HAP-1 (cell line): ENCODE measurements around the gene SLC35D2.
"Not testable (repeated sequence)": the region's sequence is repeated elsewhere in the genome, so short reads cannot be mapped to it uniquely, and the experiment has no call there.

ENCODE experiments used
- DNase-seq, 2 experiments: peaks; one replicate each; pipeline ENCODE4 v3.0.0-alpha.2; 2016 to 2020; ENCODE audit warnings: low spot score in 2 of 2
- H3K27me3 ChIP-seq: fragments of 250-450 bp; sonication (Bioruptor Pico); 2 replicates; pipeline ENCODE4 v1.5.1; 2020; ENCODE audit warnings: low read depth, mild to moderate bottlenecking, moderate library complexity
- H3K36me3 ChIP-seq: fragments of 250-450 bp; sonication (Bioruptor Pico); replicated peaks from 2 replicates; pipeline ENCODE4 v1.5.1; 2020; ENCODE audit warnings: mild to moderate bottlenecking
- H3K4me1 ChIP-seq: fragments of 250-450 bp; sonication (Bioruptor Pico); 2 replicates; pipeline ENCODE4 v1.5.1; 2020; ENCODE audit warnings: mild to moderate bottlenecking
- H3K4me3 ChIP-seq: fragments of 250-450 bp; sonication (Bioruptor Pico); 2 replicates; pipeline ENCODE4 v1.5.1; 2020; ENCODE audit warnings: mild to moderate bottlenecking, moderate library complexity
- H3K9me3 ChIP-seq: fragments of 250-450 bp; sonication (Bioruptor Pico); 2 replicates; pipeline ENCODE4 v1.5.1; 2020; ENCODE audit warnings: mild to moderate bottlenecking, moderate library complexity
- in situ Hi-C: fragments of 300-500 bp; cut with MboI; formaldehyde crosslinking; loops from 3 replicates; pipeline ENCODE4 v1.14.3; 2020; ENCODE audit warnings: low sequenced_read_pairs, inconsistent platforms, mixed read lengths

Gene SLC35D2

DNA sequence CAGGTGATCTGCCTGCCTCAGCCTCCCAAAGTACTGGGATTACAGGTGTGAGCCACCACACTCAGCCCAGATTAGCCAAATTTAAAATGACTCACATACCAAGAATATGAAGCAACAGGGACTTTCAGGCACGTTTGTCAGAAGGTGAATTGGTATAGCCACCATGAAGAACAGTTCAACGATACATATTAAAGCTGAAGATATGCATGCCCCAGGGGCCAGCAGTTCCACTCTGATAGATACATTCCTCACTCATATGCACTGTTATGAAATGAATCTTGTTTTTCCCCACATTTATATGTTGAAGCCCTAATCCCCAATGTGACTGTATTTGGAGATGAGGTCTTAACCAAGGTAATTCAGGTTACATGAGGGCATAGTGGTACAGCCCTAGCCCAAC, 22.5 kb downstream of the SLC35D2 start:
- Histone ChIP-seq H3K4me1 (no peaks in the 10 kb centered on the region), H3K9me3 (no peaks in the 10 kb centered on the region), H3K36me3 (peaks cover 5% of the 10 kb centered on the region; the same call in 1 of the 2 replicates), H3K27me3 (no peaks in the 10 kb centered on the region), H3K4me3 (no peak overlapping the region)
- in situ Hi-C loops: no loop called here
- DNase-seq: no peak

DNA sequence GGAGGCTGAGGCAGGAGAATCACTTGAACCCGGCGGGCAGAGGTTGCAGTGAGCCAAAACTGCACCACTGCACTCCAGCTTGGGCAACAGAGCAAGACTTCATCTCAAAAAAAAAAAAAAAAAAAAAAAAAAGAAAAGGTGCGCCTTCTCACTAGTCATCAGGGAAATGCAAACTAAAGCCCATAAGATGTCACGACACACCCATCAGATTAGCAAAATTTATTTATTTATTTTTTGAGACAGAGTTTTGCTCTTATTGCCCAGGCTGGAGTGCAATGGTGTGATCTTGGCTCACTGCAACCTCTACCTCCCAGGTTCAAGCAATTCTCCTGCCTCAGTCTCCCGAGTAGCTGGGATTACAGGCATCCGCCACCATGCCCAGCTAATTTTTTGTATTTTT, 23.0 kb downstream of the SLC35D2 start:
- H3K4me3 ChIP-seq, in situ Hi-C loops, DNase-seq, H3K27me3 ChIP-seq, H3K36me3 ChIP-seq, H3K4me1 ChIP-seq, H3K9me3 ChIP-seq: not testable (repeated sequence)

DNA sequence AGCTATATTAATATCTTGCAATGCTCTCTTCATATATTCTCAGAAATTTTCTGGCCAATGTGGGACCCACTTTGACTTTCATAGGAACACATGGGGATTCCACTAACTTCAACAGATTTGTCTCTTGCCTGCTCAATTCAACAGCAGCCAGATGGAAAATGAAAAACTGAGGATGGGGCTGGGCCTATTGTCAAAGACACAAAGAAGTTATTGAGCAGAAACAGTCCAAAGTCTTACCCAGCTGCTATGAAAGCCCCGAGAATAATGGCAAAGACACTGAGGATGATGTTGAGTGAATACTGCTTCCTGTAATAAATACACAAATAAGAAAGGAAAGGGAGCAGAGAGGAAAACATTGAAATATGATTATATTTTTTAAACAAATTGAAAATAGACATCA, 32.6 kb downstream of the SLC35D2 start:
- Histone ChIP-seq H3K27me3 (no peaks in the 10 kb centered on the region), H3K36me3 (no peaks in the 10 kb centered on the region), H3K4me1 (peaks cover 12% of the 10 kb centered on the region), H3K4me3 (no peak overlapping the region), H3K9me3 (no peaks in the 10 kb centered on the region)
- in situ Hi-C loops: no loop called here
- DNase-seq: peak; percentile 41 to 49

DNA sequence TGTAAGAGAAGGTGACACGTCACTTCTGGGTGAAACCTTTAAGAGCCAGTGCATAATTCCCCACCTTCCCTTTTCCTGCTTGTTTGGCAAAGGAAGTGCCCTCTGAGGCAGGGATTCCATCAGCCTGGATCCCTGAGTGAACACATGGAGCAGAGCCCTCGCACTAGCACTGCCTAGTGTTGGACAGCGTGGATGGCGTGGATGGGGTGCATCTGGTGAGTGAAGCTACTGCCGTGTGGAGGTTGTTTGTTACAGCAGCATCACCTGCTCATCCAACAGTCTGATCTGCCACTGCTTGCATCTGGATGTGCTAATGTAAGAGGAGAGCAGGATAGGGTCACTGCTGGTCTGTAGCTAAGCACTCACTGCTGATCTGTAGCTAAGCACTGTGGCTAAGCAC, 35.2 kb downstream of the SLC35D2 start:
- no peaks in the 10 kb centered on the region for H3K27me3 ChIP-seq
- H3K36me3 ChIP-seq: no peaks in the 10 kb centered on the region
- peaks cover 30% of the 10 kb centered on the region for H3K4me1 ChIP-seq
- no peaks in the 10 kb centered on the region for H3K9me3 ChIP-seq
- DNase-seq: no peak
- no peak overlapping the region for H3K4me3 ChIP-seq
- in situ Hi-C loops: no loop called here

DNA sequence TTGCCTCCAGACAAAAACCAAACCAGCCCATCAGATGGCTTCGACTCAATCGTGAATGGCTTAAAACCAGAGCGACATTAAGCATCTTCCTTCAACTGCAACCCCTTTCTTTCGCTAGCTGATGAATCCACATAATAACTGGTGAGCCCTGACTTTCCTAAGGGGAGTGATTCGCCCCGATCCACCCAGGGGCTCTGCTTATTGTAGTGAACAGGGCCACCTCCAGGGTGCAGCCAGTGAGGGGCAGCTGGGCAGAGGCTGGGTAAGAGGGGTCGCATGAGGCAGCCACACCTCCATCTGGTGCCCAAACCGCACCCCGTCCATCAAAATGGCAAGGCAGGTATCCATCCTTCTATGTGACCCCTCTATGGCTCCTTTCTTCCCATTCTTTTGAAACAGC, 38.0 kb downstream of the SLC35D2 start:
- in situ Hi-C loops: no loop called here
- Histone ChIP-seq H3K36me3 (no peaks in the 10 kb centered on the region), H3K4me3 (no peak overlapping the region), H3K9me3 (no peaks in the 10 kb centered on the region), H3K4me1 (peaks cover 25% of the 10 kb centered on the region), H3K27me3 (no peaks in the 10 kb centered on the region)
- no peak for DNase-seq

DNA sequence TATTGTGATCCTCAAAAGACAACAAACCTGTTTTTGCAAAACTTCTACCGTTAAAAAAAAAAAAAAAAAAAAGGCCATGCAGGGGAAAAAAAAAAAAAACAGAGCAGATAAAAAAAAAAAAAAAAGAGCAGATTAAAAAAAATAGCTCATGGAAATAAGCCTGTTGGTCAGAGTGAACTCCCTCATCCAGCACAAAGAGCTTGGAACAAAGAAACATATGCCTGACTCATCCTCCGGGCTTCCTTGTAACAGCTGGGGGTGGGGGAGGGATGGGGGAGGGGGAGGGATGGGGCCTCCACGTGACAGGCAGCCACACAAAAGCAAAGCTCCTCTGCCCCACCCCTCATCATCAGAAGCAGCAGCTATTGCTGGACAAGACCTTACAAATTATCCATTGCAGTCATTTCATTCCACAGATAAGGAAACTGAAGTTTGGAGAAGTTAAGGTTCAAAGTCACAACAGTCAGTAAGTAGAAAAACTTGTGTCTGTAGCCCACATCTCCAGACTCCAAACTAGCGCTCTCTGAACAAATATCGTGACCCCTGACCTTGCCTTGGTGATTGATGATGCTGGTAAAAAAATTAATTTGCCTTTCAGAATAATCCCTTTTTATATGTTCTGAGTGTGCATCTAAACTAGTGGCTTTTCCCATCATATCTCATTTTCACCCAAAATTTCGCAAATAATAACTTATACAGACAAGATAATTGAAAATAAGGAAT, 38.9 kb downstream of the SLC35D2 start:
- H3K4me1 ChIP-seq: peaks cover 29% of the 10 kb centered on the region
- no peaks in the 10 kb centered on the region for H3K36me3 ChIP-seq
- H3K4me3 ChIP-seq: no peak overlapping the region
- H3K9me3 ChIP-seq: no peaks in the 10 kb centered on the region
- no peaks in the 10 kb centered on the region for H3K27me3 ChIP-seq
- peak; percentile 80 to 84 for DNase-seq
- in situ Hi-C loops: no loop called here

DNA sequence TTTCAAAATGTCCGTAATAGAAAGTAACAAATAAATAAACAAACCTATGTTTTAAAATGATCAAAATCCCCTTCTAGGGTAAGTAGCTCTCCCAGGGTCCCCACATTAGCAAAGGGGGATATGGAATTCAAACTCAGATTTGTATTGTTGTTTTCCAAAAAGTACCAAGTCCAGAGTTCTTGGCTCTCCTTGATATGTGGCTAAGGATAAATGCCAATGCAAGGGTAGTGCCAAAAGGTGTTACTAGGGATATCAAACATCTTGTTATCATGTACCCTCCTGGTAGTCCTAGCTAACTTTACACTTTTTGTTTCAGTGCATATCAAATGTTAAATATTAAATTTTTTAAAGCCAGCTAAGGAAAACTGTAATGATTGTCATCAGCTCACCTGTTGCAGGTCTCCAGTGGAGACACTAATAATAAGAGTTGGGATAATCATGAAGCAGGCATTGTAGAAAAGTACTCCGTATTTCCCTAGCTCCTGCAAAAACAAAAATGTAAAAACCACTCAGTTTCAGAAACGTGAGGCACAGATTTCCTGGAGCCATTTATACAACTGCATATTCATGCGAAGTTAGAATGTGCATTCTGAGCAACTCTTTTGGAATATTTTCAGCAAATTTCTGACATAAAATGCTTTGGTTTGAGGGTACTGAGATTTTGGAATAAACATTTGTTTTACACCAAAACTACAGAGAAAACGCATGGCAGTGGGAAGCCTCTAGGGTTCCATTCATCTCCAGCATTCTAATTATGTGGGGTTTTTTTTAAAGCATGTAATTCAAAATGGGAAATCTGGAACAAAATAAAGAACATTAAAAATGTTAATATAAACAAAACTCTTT, 39.8 kb downstream of the SLC35D2 start:
- Histone ChIP-seq H3K4me3 (no peak overlapping the region), H3K27me3 (no peaks in the 10 kb centered on the region), H3K36me3 (no peaks in the 10 kb centered on the region), H3K4me1 (peaks cover 34% of the 10 kb centered on the region), H3K9me3 (no peaks in the 10 kb centered on the region)
- in situ Hi-C loops: no loop called here
- no peak for DNase-seq

DNA sequence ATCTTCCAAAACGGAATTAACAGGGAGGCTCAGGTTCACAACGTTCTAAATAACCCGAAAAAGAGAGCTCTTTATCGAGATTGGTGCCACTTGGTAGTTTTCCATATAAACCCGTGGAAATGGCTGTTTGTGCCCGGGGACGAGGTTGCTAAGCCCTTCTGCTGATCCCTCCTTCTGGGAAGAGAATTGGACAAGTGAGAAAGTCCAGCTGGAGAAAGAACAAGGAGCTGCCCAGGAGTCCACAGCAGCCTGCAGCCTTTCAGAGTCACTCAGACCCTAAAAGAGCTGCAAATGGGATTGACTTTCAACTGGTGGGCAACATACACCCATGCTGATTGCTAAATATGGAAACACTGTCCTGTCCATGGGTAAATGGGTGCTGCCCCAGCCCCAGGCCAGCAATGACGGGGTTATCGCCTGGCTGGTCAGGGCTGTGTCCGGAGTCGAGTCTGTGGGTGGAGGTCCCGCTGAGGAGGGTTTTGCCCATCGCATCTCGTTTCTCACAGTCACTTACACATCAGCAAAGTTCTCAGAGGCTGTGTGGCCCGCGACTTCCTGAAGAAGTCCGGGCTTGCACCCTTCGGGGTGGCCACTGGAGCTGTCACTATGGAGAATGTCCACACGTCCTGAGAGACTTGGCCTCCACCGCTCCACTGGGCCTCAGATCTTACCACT, 40.8 kb downstream of the SLC35D2 start:
- in situ Hi-C loops: no loop called here
- H3K9me3 ChIP-seq: no peaks in the 10 kb centered on the region
- H3K4me1 ChIP-seq: peaks cover 34% of the 10 kb centered on the region
- H3K36me3 ChIP-seq: no peaks in the 10 kb centered on the region
- no peak overlapping the region for H3K4me3 ChIP-seq
- H3K27me3 ChIP-seq: no peaks in the 10 kb centered on the region
- DNase-seq: no peak

DNA sequence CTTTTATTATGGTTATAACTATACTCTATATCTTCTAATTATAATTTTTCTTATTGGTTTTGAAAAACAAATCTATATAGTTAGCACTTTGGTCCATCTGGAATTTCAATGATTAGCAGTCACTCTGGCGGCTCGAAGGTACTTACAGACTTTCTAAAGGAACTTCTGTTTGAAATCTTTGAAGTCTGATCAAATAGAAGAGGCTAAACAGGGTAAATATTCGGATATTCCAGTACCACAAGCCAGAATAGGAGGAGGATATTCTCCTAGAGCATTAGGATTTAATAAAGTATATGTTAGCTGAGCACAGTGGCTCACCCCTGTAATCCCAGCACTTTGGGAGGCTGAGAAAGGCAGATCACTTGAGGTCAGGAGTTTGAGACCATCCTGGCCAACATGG, 42.8 kb downstream of the SLC35D2 start:
- Histone ChIP-seq H3K4me3 (no peak overlapping the region), H3K9me3 (no peaks in the 10 kb centered on the region), H3K4me1 (peaks cover 29% of the 10 kb centered on the region), H3K36me3 (no peaks in the 10 kb centered on the region), H3K27me3 (no peaks in the 10 kb centered on the region)
- in situ Hi-C loops: no loop called here
- DNase-seq: no peak

DNA sequence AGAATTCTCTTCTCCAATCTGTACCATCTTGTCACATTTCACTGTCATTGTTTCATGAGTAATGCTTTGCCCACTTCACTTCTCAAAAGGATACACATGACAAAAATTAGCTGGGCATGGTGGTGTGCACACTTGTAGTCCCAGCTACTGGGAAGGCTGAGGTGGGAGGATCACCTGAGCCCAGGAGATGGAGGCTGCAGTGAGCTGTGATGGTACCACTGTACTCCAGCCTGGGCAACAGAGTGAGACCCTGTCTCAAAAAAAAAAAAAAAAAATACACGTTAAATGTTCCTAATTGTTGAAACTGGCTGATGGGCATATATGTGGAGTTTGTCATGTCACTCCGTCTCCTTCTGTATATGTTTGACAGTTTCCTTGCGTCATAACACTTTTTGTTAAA, 45.2 kb downstream of the SLC35D2 start:
- Histone ChIP-seq H3K4me1 (peaks cover 14% of the 10 kb centered on the region), H3K36me3 (no peaks in the 10 kb centered on the region), H3K27me3 (no peaks in the 10 kb centered on the region), H3K4me3 (no peak overlapping the region), H3K9me3 (no peaks in the 10 kb centered on the region)
- DNase-seq: no peak
- in situ Hi-C loops: no loop called here

DNA sequence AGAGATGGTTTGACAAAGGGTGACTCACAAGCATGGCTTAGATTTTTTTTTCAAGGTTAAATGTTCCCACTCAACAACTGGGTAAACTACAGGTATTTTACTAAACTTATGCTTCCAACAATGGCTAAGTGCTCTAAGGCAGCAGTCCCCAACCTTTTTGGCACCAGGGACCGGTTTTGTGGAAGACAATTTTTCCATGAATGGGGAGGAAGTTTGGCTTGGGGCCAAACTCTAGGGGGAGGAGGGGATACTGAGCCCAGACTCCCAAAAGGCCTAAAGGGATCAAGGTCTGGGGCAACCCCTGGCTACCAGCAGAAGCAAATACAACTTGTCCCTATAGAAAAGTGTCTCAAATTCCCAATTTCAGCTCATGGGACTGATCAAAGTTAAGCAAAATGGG, 49.6 kb downstream of the SLC35D2 start:
- no peaks in the 10 kb centered on the region for H3K27me3 ChIP-seq
- no peak for DNase-seq
- no peaks in the 10 kb centered on the region for H3K9me3 ChIP-seq
- no peaks in the 10 kb centered on the region; the same call in 1 of the 2 replicates for H3K4me1 ChIP-seq
- H3K4me3 ChIP-seq: no peak overlapping the region
- H3K36me3 ChIP-seq: no peaks in the 10 kb centered on the region
- in situ Hi-C loops: no loop called here

DNA sequence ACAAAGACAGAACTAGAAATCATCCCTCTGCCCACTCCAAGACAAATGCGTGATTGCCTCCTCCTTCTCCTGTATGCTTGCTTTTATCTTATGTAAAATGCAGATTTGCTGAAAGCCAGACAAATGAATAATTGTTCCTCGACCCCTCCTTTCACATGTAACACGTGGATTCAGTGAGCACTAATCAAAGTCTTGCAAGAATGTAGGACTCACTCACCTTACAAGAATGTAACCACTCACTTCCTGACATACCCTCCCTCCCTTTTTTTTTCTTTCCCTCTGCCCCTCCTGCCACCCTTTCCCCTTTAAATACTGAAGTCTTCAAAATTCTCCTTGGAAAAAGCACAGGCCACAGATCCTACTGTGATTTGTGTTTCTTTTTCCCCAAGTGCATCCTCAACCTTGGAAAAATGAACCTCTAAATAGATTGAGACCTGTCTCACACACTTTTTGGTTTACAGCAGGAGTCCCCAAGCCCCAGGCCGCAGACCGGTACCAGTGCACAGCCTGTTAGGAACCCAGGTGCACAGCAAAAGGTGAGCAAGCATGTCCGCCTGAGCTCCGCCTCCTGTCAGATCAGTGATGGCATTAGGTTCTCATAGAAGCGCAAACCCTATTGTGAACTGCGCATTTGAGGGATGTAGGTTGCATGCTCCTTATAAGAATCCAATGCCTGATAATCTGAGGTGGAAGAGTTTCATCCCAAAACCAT, 52.1 kb downstream of the SLC35D2 start:
- H3K4me1 ChIP-seq: no peaks in the 10 kb centered on the region
- no peaks in the 10 kb centered on the region for H3K27me3 ChIP-seq
- no peaks in the 10 kb centered on the region for H3K36me3 ChIP-seq
- in situ Hi-C loops: no loop called here
- no peaks in the 10 kb centered on the region for H3K9me3 ChIP-seq
- H3K4me3 ChIP-seq: no peak overlapping the region
- DNase-seq: no peak

DNA sequence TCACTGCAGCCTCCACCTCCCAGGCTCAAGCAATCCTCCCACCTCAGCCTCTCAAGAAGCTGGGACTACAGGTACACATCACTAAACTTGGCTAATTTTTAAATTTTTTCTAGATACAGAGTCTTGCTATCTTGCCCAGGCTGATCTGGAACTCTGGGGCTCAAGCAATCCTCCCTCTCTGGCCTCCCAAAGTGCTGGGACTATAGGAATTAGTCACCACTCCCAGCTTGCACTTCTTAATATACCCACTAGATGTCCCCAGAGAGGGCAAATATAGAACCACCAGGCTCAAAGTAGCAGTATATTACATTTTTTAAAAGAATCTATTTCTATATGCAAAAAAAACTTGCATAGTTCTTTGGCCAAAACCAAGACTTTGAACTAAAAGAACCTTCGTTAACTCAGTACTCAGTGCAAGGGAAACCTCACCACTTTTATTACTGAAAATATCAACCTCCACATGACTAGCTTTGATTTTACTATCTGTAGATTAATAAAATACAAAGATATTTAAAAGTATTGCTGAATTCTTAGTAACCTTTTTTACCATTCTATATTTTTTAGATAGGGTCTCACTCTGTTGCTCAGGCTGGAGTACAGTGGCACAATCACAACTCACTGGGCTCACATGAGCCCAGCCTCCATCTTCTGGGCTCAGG, 55.7 kb downstream of the SLC35D2 start:
- no peaks in the 10 kb centered on the region for H3K4me1 ChIP-seq
- peak; percentile 15 to 66 for DNase-seq
- H3K4me3 ChIP-seq: no peak overlapping the region
- H3K27me3 ChIP-seq: no peaks in the 10 kb centered on the region
- no peaks in the 10 kb centered on the region for H3K9me3 ChIP-seq
- in situ Hi-C loops: loop anchor here (10.0 kb wide), 1 partner anchor 337 kb away; no protein-coding TSS in a partner anchor
- H3K36me3 ChIP-seq: no peaks in the 10 kb centered on the region
